Upper lobe of left lung (tissue), 6 donors: ENCODE results near the gene CDK10. TPM values are rescaled to one million over a fixed set of nuclear protein-coding genes. Genes with fewer than 3 reads are reported as not detected.

Experiments used
- ATAC-seq, 2 donors: fragments of 200-7000 bp; cut with Tn5 transposase; one replicate each; pipeline ENCODE4 v1.9.1; 2022; ENCODE audit warnings: mild to moderate bottlenecking in 2 of 2, moderate library complexity in 2 of 2; ENCODE audit not compliant: low FRiP score in 2 of 2
- DNase-seq, 2 donors: peaks; one replicate each; pipeline ENCODE4 v3.0.0-alpha.2; 2019 to 2020
- H3K27ac ChIP-seq, 4 donors: fragments of 200-600 bp; sonication (generic); one replicate each; pipeline ENCODE4 v1.5.1; 2016 to 2019
- H3K27me3 ChIP-seq, 4 donors: fragments of 200-600 bp; sonication (generic); one replicate each; pipeline ENCODE4 v1.5.1; 2017 to 2019
- H3K36me3 ChIP-seq, 4 donors: fragments of 200-600 bp; sonication (generic); one replicate each; pipeline ENCODE4 v1.5.1; 2016 to 2019
- H3K4me1 ChIP-seq, 4 donors: fragments of 200-600 bp; sonication (generic); one replicate each; pipeline ENCODE4 v1.5.1; 2018 to 2019
- H3K4me3 ChIP-seq, 4 donors: fragments of 200-600 bp; sonication (generic); one replicate each; pipeline ENCODE4 v1.5.1; 2017 to 2019; ENCODE audit warnings: mild to moderate bottlenecking in 2 of 4, moderate library complexity in 1 of 4
- H3K9me3 ChIP-seq, 4 donors: fragments of 200-600 bp; sonication (generic); one replicate each; pipeline ENCODE4 v1.5.1; 2018 to 2019
- CTCF ChIP-seq, 6 experiments: fragments of 450-650 bp in 4 of 6; fragments of 200-600 bp in 2 of 6; sonication (generic) in 2 of 6; IDR thresholded peaks; one replicate each; pipeline ENCODE4 v1.5.1; 2016 to 2019; ENCODE audit warnings: antibody characterized with exemption in 6 of 6
- EP300 ChIP-seq, 4 donors: sonication (generic); formaldehyde crosslinking; IDR thresholded peaks; one replicate each; pipeline ENCODE4 v1.5.1; 2017; ENCODE audit warnings: antibody characterized with exemption in 4 of 4, control low read depth in 2 of 4
- POLR2A ChIP-seq, 4 donors: fragments of 450-650 bp; IDR thresholded peaks; one replicate each; pipeline ENCODE4 v1.5.1; 2016 to 2017; ENCODE audit warnings: antibody characterized with exemption in 4 of 4, mild to moderate bottlenecking in 2 of 4
- POLR2AphosphoS5 ChIP-seq, 2 donors: sonication (generic); formaldehyde crosslinking; IDR thresholded peaks; one replicate each; pipeline ENCODE4 v1.5.1; 2017; ENCODE audit warnings: antibody characterized with exemption in 2 of 2
- WGBS, 2 donors: methylation state at CpG; one replicate each; pipeline ENCODE4 v1.1.5; 2017 to 2018; 5-methylcytosine and 5-hydroxymethylcytosine counted together
- total RNA-seq, 6 donors: library from RNA; depleted of rRNA in 4 of 6; stranded (reverse); fragments of >200 nt in 4 of 6; gene quantifications; one replicate each; pipeline versions ENCODE4 v1.1.0 to v1.2.1, GENCODE V29; 2016 to 2021
- donor health status: DM: no; HTN: no; CAD: no; lungs with moderate emphysema.
- donor health status: DM: no; HTN: yes; CAD: no; lungs with severe emphysema.

CDK10 gene
- total RNA-seq, 6 donors from 2014 or later, result 38.4 to 197 (median 85.3) TPM

DNA sequence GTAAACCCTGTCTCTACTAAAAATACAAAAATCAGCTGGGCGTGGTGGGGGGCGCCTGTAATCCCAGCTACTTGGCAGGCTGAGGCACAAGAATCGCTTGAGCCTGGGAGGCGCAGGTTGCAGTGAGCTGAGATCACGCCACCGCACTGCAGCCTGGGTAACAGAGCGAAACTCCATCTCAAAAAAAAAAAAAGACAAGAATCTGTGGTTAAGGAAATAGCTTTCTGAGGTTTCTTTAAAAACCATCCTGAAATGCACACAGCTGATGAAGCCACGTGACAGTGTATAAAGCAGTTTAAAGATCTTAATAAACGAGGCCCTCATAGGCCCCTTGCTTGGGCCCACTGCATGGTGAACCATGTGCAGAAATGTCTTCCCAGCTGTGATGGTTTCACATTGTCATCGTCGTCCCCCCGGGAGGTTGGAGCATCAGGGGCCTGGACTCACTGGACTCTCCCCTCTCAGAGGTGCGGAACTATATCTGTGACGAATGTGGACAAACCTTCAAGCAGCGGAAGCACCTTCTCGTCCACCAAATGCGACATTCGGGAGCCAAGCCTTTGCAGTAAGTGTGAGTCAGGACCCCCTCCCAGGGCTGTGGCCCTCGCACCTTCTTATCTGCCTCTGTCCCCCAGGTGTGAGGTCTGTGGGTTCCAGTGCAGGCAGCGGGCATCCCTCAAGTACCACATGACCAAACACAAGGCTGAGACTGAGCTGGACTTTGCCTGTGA, 51.0 kb downstream of the CDK10 start:
- Histone ChIP-seq H3K9me3 (no peaks in the 10 kb centered on the region), H3K36me3 (peaks cover 53 to 90% (median 84%) of the 10 kb centered on the region in 4 donors)
- 87 to 90% methylated on average over 19 to 20 of the region's 20 CpGs for WGBS, 2 donors

DNA sequence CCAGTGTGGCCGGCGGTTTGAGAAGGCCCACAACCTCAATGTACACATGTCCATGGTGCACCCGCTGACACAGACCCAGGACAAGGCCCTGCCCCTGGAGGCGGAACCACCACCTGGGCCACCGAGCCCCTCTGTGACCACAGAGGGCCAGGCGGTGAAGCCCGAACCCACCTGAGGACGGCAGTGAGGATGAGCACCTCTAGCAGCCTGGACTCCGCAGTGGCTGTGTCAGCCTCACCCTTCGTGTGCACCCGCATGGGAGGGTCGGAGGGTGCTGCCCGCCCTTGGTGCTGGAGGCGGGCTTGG, 51.5 kb downstream of the CDK10 start:
- H3K36me3 ChIP-seq, result peaks cover 52 to 85% (median 79%) of the 10 kb centered on the region in 4 donors
- H3K4me1 ChIP-seq, result no peaks in the 10 kb centered on the region
- no peaks in the 10 kb centered on the region for H3K27me3 ChIP-seq
- TF ChIP-seq CTCF (IDR thresholded peaks at IDR 0.05) (no peak), POLR2AphosphoS5 (IDR thresholded peaks at IDR 0.05) (no peak), EP300 (IDR thresholded peaks at IDR 0.05) (no peak), POLR2A (IDR thresholded peaks at IDR 0.05) (no peak)
- ATAC-seq (no peak), DNase-seq (no peak)
- no peak overlapping the region for H3K27ac ChIP-seq
- no peaks in the 10 kb centered on the region for H3K9me3 ChIP-seq
- H3K4me3 ChIP-seq, result no peak overlapping the region
- WGBS, 2 donors, result 90% methylated on average over 9 of the region's 14 CpGs; no CpG with 5 or more reads in 1 of the 2 donors

More for the DNA sequence above, 51.0 kb downstream of the CDK10 start:
- DNase-seq, result no peak
- Histone ChIP-seq H3K27ac (no peak overlapping the region), H3K4me3 (no peak overlapping the region), H3K4me1 (no peaks in the 10 kb centered on the region), H3K27me3 (no peaks in the 10 kb centered on the region)
- no peak for ATAC-seq
- TF ChIP-seq POLR2AphosphoS5 (IDR thresholded peaks at IDR 0.05) (no peak), POLR2A (IDR thresholded peaks at IDR 0.05) (no peak), EP300 (IDR thresholded peaks at IDR 0.05) (no peak), CTCF (IDR thresholded peaks at IDR 0.05) (no peak)

- ATAC-seq, result no peak
- 88 to 90% methylated on average over 13 to 20 of the region's 20 CpGs for WGBS, 2 donors
- TF ChIP-seq POLR2AphosphoS5 (IDR thresholded peaks at IDR 0.05), result no peak
- TF ChIP-seq CTCF (IDR thresholded peaks at IDR 0.05), result no peak
- TF ChIP-seq EP300 (IDR thresholded peaks at IDR 0.05), result no peak
- TF ChIP-seq POLR2A (IDR thresholded peaks at IDR 0.05), result no peak
Measured at GRCh38 chr16:89738538-89739317, 52.2 kb downstream of the CDK10 start.

DNA sequence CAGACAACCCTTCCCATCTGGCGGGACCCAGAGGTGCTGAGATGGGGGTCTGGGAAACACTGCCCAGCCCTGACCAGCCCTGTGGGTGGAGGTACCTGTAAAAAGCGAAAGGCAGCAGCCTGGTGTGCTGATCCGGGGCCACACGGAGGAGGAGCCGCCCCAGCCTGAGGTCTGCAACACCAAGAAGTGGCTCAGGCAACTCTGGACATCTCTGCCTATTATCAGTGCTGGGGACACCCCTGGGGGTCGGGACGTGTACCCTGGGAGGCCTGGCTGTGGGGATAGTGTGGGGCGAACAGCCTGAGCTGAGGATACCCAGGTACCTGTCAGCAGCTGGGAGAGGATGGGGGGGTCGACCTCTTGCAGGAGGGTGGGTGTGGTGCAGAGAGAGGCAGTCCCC, 52.9 kb downstream of the CDK10 start:
- peaks cover 40 to 72% (median 66%) of the 10 kb centered on the region in 4 donors for H3K36me3 ChIP-seq
- TF ChIP-seq POLR2AphosphoS5 (IDR thresholded peaks at IDR 0.05) (no peak), EP300 (IDR thresholded peaks at IDR 0.05) (no peak), POLR2A (IDR thresholded peaks at IDR 0.05) (no peak), CTCF (IDR thresholded peaks at IDR 0.05) (no peak)
- H3K27me3 ChIP-seq, result no peaks in the 10 kb centered on the region
- DNase-seq, result no peak
- 85 to 91% methylated on average over 6 to 9 of the region's 9 CpGs for WGBS, 2 donors
- no peaks in the 10 kb centered on the region for H3K4me1 ChIP-seq
- no peaks in the 10 kb centered on the region for H3K9me3 ChIP-seq
- H3K27ac ChIP-seq, result no peak overlapping the region
- ATAC-seq, result no peak
- H3K4me3 ChIP-seq, result no peak overlapping the region

More at GRCh38 chr16:89738538-89739317, 52.2 kb downstream of the CDK10 start:
- Histone ChIP-seq H3K27ac (no peak overlapping the region), H3K27me3 (no peaks in the 10 kb centered on the region), H3K36me3 (peaks cover 45 to 78% (median 72%) of the 10 kb centered on the region in 4 donors), H3K9me3 (no peaks in the 10 kb centered on the region), H3K4me1 (no peaks in the 10 kb centered on the region), H3K4me3 (no peak overlapping the region)
- no peak for DNase-seq
